Measurements from ENCODE around the gene FLVCR1. TPM values are rescaled to one million over a fixed set of nuclear protein-coding genes. Genes with fewer than 3 reads are reported as not detected.
"Not testable (repeated sequence)": the region's sequence is repeated elsewhere in the genome, so short reads cannot be mapped to it uniquely, and the experiment has no call there.

FLVCR1 gene
- total and polyA plus RNA-seq, 2 donors = 7.3 to 8.7 TPM

- peaks cover 0 to 2% of the 10 kb centered on the region in 2 donors for H3K36me3 ChIP-seq (ENCODE audit: control insufficient read depth in 2 of 2, insufficient read depth in 2 of 2, low read length in 1 of 2)
- no peaks in the 10 kb centered on the region for H3K27me3 ChIP-seq (ENCODE audit: control insufficient read depth in 2 of 2, insufficient read depth in 1 of 2, low read length in 1 of 2)
- no peak for DNase-seq (ENCODE audit: low read depth in 6 of 9, low spot score in 9 of 9)
- 99% methylated on average over 6 of the region's 6 CpGs for WGBS
- H3K27ac ChIP-seq (ENCODE audit: low read depth in 1 of 2, low read length in 1 of 2) = no peak overlapping the region
- no peak overlapping the region for H3K4me3 ChIP-seq (ENCODE audit: low read length in 2 of 2)
- H3K4me1 ChIP-seq (ENCODE audit: control insufficient read depth in 2 of 2, insufficient read depth in 2 of 2, low read length in 2 of 2) = no peaks in the 10 kb centered on the region
- no peaks in the 10 kb centered on the region for H3K9me3 ChIP-seq (ENCODE audit: control insufficient read depth in 2 of 2, insufficient read depth in 1 of 2, low read length in 1 of 2)
These were observed 20.3 kb downstream of the FLVCR1 start for GRCh38 chr1:212878418-212878817.

- DNase-seq (ENCODE audit: low read depth in 6 of 9, low spot score in 9 of 9) = no peak
- Histone ChIP-seq H3K27ac (ENCODE audit: low read depth in 1 of 2, low read length in 1 of 2) (no peak overlapping the region), H3K4me3 (ENCODE audit: low read length in 2 of 2) (no peak overlapping the region), H3K36me3 (ENCODE audit: control insufficient read depth in 2 of 2, insufficient read depth in 2 of 2, low read length in 1 of 2) (peaks cover 0 to 4% of the 10 kb centered on the region in 2 donors), H3K9me3 (ENCODE audit: control insufficient read depth in 2 of 2, insufficient read depth in 1 of 2, low read length in 1 of 2) (no peaks in the 10 kb centered on the region), H3K27me3 (ENCODE audit: control insufficient read depth in 2 of 2, insufficient read depth in 1 of 2, low read length in 1 of 2) (no peaks in the 10 kb centered on the region), H3K4me1 (ENCODE audit: control insufficient read depth in 2 of 2, insufficient read depth in 2 of 2, low read length in 2 of 2) (no peaks in the 10 kb centered on the region)
- 99% methylated on average over 6 of the region's 6 CpGs for WGBS
These were observed 22.0 kb downstream of the FLVCR1 start for GRCh38 chr1:212879947-212880690.

DNA sequence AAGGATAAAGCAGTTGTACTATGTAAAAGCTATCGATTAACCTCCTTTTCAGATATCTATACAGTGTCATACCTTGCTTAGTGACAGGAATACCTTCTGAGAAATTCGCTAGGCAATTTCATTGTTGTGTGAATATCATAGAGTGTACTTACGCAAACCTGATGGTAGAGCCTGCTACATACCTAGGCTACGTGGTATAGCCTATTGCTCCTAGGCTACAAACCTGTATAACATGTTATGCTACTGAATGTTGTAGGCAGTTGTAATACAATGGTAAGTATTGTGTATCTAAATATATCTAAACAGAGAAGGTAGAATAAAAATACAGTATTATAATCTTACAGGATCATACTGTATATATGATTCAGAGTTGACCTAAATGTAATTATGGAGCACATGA lies 26.5 kb downstream of the FLVCR1 start:
- WGBS = 86% methylated on average over 4 of the region's 4 CpGs
- peaks cover 0 to 26% of the 10 kb centered on the region in 2 donors for H3K36me3 ChIP-seq (ENCODE audit: control insufficient read depth in 2 of 2, insufficient read depth in 2 of 2, low read length in 1 of 2)

GRCh38 chr1:212892108-212892507 lies 34.0 kb downstream of the FLVCR1 start:
- Histone ChIP-seq H3K27me3 (ENCODE audit: control insufficient read depth in 2 of 2, insufficient read depth in 1 of 2, low read length in 1 of 2) (no peaks in the 10 kb centered on the region), H3K4me3 (ENCODE audit: low read length in 2 of 2) (no peak overlapping the region), H3K4me1 (ENCODE audit: control insufficient read depth in 2 of 2, insufficient read depth in 2 of 2, low read length in 2 of 2) (no peaks in the 10 kb centered on the region), H3K27ac (ENCODE audit: low read depth in 1 of 2, low read length in 1 of 2) (no peak overlapping the region), H3K36me3 (ENCODE audit: control insufficient read depth in 2 of 2, insufficient read depth in 2 of 2, low read length in 1 of 2) (peaks cover 3 to 20% of the 10 kb centered on the region in 2 donors), H3K9me3 (ENCODE audit: control insufficient read depth in 2 of 2, insufficient read depth in 1 of 2, low read length in 1 of 2) (no peaks in the 10 kb centered on the region)
- 95% methylated on average over 1 of the region's 1 CpG for WGBS
- no peak for DNase-seq (ENCODE audit: low read depth in 6 of 9, low spot score in 9 of 9)

More for the DNA sequence above, 26.5 kb downstream of the FLVCR1 start:
- Histone ChIP-seq H3K4me1 (ENCODE audit: control insufficient read depth in 2 of 2, insufficient read depth in 2 of 2, low read length in 2 of 2) (no peaks in the 10 kb centered on the region), H3K27me3 (ENCODE audit: control insufficient read depth in 2 of 2, insufficient read depth in 1 of 2, low read length in 1 of 2) (no peaks in the 10 kb centered on the region), H3K4me3 (ENCODE audit: low read length in 2 of 2) (no peak overlapping the region), H3K27ac (ENCODE audit: low read depth in 1 of 2, low read length in 1 of 2) (no peak overlapping the region), H3K9me3 (ENCODE audit: control insufficient read depth in 2 of 2, insufficient read depth in 1 of 2, low read length in 1 of 2) (no peaks in the 10 kb centered on the region)
- DNase-seq (ENCODE audit: low read depth in 6 of 9, low spot score in 9 of 9) = no peak

GRCh38 chr1:212899845-212900244 lies 41.8 kb downstream of the FLVCR1 start:
- no peak for DNase-seq (ENCODE audit: low read depth in 6 of 9, low spot score in 9 of 9)
- Histone ChIP-seq H3K36me3 (ENCODE audit: control insufficient read depth in 2 of 2, insufficient read depth in 2 of 2, low read length in 1 of 2) (peaks cover 0 to 10% of the 10 kb centered on the region in 2 donors), H3K27me3 (ENCODE audit: control insufficient read depth in 2 of 2, insufficient read depth in 1 of 2, low read length in 1 of 2) (no peaks in the 10 kb centered on the region), H3K4me3 (ENCODE audit: low read length in 2 of 2) (no peak overlapping the region), H3K4me1 (ENCODE audit: control insufficient read depth in 2 of 2, insufficient read depth in 2 of 2, low read length in 2 of 2) (no peaks in the 10 kb centered on the region), H3K27ac (ENCODE audit: low read depth in 1 of 2, low read length in 1 of 2) (no peak overlapping the region), H3K9me3 (ENCODE audit: control insufficient read depth in 2 of 2, insufficient read depth in 1 of 2, low read length in 1 of 2) (peaks cover 0 to 7% of the 10 kb centered on the region in 2 donors)
- WGBS = 98% methylated on average over 1 of the region's 1 CpG

GRCh38 chr1:212901290-212901689 lies 43.2 kb downstream of the FLVCR1 start:
- Histone ChIP-seq H3K4me1 (ENCODE audit: control insufficient read depth in 2 of 2, insufficient read depth in 2 of 2, low read length in 2 of 2) (no peaks in the 10 kb centered on the region), H3K9me3 (ENCODE audit: control insufficient read depth in 2 of 2, insufficient read depth in 1 of 2, low read length in 1 of 2) (peaks cover 0 to 7% of the 10 kb centered on the region in 2 donors), H3K36me3 (ENCODE audit: control insufficient read depth in 2 of 2, insufficient read depth in 2 of 2, low read length in 1 of 2) (peaks cover 0 to 6% of the 10 kb centered on the region in 2 donors), H3K4me3 (ENCODE audit: low read length in 2 of 2) (no peak overlapping the region), H3K27ac (ENCODE audit: low read depth in 1 of 2, low read length in 1 of 2) (no peak overlapping the region), H3K27me3 (ENCODE audit: control insufficient read depth in 2 of 2, insufficient read depth in 1 of 2, low read length in 1 of 2) (no peaks in the 10 kb centered on the region)
- WGBS = 69% methylated on average over 2 of the region's 2 CpGs
- no peak for DNase-seq (ENCODE audit: low read depth in 6 of 9, low spot score in 9 of 9)

DNA sequence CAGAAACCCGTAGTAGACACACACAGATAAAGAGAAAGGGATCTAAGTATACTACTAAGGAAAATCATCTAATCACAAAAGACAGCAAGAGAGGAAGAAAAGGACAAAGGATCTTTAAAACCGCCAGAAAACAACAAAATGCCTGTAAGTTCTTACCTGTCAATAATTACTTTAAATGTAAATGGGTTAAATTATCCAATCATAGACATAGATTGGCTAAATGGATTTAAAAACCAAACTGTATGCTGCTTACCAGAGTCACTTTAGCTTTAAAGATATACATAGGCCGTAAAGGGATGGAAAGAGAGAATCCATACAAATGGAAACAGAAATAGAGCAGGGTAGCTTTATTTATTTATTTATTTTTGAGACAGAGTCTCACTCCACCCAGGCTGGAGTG lies 44.0 kb downstream of the FLVCR1 start:
- peaks cover 0 to 7% of the 10 kb centered on the region in 2 donors for H3K9me3 ChIP-seq (ENCODE audit: control insufficient read depth in 2 of 2, insufficient read depth in 1 of 2, low read length in 1 of 2)
- WGBS = 82% methylated on average over 3 of the region's 3 CpGs

DNA sequence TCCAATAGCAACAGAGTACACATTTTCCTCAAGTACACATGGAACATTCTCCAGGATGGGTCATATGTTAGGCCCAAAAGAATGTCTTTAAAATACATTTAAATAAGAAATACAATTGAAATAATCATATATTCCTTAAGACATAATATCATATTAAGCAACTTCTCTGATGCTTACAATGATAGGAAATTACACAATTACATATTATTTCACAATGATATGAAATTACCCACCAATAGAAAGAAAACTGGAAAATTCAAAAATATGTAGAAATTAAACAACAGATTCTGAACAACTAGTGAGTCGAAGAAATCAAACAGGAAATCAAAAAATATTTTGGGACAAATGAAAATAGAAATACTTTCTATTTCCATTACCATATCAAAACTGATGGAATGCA lies 45.6 kb downstream of the FLVCR1 start:
- Histone ChIP-seq H3K9me3 (ENCODE audit: control insufficient read depth in 2 of 2, insufficient read depth in 1 of 2, low read length in 1 of 2) (peaks cover 0 to 7% of the 10 kb centered on the region in 2 donors), H3K4me1 (ENCODE audit: control insufficient read depth in 2 of 2, insufficient read depth in 2 of 2, low read length in 2 of 2) (no peaks in the 10 kb centered on the region), H3K36me3 (ENCODE audit: control insufficient read depth in 2 of 2, insufficient read depth in 2 of 2, low read length in 1 of 2) (peaks cover 0 to 6% of the 10 kb centered on the region in 2 donors), H3K4me3 (ENCODE audit: low read length in 2 of 2) (no peak overlapping the region), H3K27me3 (ENCODE audit: control insufficient read depth in 2 of 2, insufficient read depth in 1 of 2, low read length in 1 of 2) (no peaks in the 10 kb centered on the region), H3K27ac (ENCODE audit: low read depth in 1 of 2, low read length in 1 of 2) (no peak overlapping the region)
- no peak for DNase-seq (ENCODE audit: low read depth in 6 of 9, low spot score in 9 of 9)
- 97% methylated on average over 1 of the region's 1 CpG for WGBS

More for the DNA sequence above, 44.0 kb downstream of the FLVCR1 start:
- Histone ChIP-seq H3K4me3 (ENCODE audit: low read length in 2 of 2) (no peak overlapping the region), H3K36me3 (ENCODE audit: control insufficient read depth in 2 of 2, insufficient read depth in 2 of 2, low read length in 1 of 2) (peaks cover 0 to 6% of the 10 kb centered on the region in 2 donors), H3K4me1 (ENCODE audit: control insufficient read depth in 2 of 2, insufficient read depth in 2 of 2, low read length in 2 of 2) (no peaks in the 10 kb centered on the region), H3K27ac (ENCODE audit: low read depth in 1 of 2, low read length in 1 of 2) (no peak overlapping the region), H3K27me3 (ENCODE audit: control insufficient read depth in 2 of 2, insufficient read depth in 1 of 2, low read length in 1 of 2) (no peaks in the 10 kb centered on the region)
- DNase-seq (ENCODE audit: low read depth in 6 of 9, low spot score in 9 of 9) = no peak

- H3K27me3 ChIP-seq (ENCODE audit: control insufficient read depth in 2 of 2, insufficient read depth in 1 of 2, low read length in 1 of 2); H3K36me3 ChIP-seq (ENCODE audit: control insufficient read depth in 2 of 2, insufficient read depth in 2 of 2, low read length in 1 of 2); H3K9me3 ChIP-seq (ENCODE audit: control insufficient read depth in 2 of 2, insufficient read depth in 1 of 2, low read length in 1 of 2); H3K4me1 ChIP-seq (ENCODE audit: control insufficient read depth in 2 of 2, insufficient read depth in 2 of 2, low read length in 2 of 2); H3K4me3 ChIP-seq (ENCODE audit: low read length in 2 of 2); DNase-seq (ENCODE audit: low read depth in 6 of 9, low spot score in 9 of 9); H3K27ac ChIP-seq (ENCODE audit: low read depth in 1 of 2, low read length in 1 of 2): not testable (repeated sequence)
- WGBS = 94% methylated on average over 12 of the region's 12 CpGs
These were observed 50.0 kb downstream of the FLVCR1 start for GRCh38 chr1:212908071-212908470.
